ENCODE data around the gene ANXA3.
"Not testable (repeated sequence)": the region's sequence is repeated elsewhere in the genome, so short reads cannot be mapped to it uniquely, and the experiment has no call there.

ANXA3 gene

DNA sequence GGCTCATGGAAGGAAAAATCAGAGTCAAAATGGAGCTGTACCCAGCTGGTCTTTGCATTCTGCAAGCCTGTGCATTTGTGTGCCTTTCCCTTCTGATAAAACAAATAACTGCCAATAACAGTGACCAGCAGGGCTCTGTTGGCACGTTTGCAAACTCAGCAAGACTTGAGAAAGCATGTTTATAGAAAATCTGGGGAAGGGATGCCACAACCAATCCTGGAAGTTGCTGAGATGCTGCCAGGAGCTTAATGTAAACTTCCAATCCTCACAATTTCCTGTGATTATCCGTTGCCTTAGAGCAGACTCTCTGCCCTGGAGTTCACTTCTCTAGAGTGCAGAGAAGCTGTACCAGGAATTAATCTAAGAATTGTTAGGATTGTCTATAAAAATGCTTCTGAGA is 6.9 kb upstream of the ANXA3 start:
- DNase-seq = peak; percentile 32

DNA sequence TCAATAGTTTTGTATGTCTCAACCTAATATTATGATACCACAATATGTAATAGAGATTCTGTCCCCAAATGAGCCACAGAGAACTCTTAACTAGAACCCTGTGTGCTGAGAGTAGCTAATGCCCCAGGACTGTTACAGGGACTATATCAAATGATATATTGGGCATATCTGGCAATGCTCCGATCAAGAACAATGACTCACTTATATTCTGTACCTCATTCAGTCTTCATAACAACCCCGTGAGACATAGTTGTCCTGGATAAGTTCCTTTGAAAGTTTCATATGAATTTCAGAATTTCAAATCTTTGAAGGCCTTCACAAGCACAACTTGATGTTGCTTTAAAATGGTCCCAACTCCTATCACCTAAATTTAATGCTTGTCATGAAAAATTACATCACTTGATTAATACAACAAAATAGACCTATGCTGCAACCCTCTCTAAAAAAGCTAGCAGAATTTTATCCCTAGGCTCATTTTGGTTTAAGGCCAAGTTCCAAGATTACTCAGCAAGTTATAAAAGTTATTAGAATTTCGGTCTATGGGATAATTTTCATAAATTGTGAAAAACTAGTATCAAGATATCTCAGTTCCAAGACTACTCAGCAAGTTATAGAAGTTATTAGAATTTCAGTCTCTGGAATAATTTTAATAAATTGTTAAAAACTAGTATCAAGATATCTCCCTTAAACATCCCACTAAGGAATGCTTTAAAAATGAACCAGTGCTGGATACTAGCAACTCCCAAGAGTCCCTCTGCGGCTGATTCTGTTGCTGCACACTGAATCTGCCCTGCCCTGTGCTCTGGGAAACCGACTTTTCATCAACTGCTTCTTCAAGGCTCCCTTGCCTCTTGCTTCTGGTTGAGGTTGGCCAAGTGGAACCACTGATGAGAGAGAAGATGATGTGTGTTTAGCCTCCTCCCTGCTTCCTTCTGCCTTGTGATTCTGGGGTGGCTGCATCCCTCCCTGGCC is 6.0 kb upstream of the ANXA3 start:
- peak; percentile 28 for DNase-seq

DNA sequence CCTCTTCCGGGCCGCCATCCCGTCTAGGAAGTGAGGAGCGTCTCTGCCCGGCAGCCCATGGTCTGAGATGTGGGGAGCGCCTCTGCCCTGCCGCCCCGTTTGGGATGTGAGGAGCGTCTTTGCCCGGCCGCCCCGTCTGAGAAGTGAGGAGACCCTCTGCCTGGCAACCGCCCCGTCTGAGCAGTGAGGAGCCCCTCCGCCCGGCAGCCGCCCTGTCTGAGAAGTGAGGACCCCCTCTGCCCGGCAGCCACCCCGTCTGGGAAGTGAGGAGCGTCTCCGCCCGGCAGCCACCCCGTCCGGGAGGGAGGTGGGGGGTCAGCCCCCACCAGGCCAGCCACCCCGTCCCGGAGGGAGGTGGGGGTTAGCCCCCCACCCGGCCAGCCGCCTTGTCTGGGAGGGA is 3.7 kb upstream of the ANXA3 start:
- not testable (repeated sequence) for DNase-seq

DNA sequence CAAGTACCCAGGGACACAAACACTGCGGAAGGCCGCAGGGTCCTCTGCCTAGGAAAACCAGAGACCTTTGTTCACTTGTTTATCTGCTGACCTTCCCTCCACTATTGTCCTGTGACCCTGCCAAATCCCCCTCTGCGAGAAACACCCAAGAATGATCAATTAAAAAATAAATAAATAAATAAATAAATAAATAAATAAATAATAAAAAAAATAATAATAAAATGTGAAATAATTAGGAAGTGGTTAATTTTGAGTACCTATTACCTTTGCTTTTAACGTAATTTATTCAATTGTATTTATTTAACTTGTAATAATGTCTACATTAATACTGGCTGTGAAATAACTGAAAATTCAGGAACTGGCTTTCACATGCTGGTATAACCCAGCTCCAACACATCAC is 2.7 kb upstream of the ANXA3 start:
- DNase-seq = not testable (repeated sequence)

DNA sequence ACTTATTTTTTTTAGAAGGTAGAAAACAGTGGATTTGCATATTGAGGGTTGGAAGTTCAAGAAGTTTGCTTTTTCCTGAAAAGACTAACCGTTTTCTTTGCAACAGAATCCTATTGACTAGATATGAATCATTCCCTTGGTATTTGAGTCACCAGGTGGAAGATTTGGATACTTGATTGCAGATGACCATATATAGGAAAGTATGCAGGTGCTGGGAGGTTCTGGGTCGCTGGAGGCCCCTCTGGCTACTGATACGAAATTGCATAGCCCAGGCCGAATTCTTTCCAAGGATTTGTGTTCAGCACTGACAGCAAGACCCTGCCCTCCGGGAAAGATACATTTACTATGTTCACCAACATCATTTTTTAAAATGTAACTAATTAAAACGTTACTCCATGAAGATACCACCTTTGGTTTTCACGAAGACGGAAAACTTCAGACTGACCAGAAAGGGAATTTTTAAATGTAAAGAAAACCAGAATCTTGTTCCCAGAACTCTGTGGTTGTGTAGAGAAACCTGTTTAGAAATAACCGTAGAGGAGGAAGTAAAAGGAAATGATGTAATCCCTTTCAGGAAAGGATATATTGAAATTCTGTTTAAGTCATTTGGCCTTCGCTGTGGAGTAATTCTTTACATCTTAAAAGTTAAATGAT is 946 bp downstream of the ANXA3 start:
- DNase-seq = peak; percentile 24

DNA sequence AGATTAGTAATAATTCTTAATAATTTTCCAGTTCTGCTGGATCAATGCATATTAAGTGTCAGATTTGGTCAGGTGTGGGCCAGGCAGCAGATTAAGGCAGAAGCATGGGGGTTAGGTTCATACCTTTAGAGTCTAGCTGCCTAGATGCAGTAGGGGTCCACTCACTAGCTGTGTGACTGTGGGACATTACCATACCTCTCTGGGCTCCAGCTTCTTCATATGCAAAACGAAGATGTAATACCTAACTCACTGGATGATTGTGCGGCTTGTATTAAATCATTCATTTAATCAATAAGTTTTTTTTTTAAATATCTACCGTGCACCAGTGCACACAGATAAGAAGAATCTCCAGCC is 1.4 kb downstream of the ANXA3 start:
- no peak for DNase-seq

DNA sequence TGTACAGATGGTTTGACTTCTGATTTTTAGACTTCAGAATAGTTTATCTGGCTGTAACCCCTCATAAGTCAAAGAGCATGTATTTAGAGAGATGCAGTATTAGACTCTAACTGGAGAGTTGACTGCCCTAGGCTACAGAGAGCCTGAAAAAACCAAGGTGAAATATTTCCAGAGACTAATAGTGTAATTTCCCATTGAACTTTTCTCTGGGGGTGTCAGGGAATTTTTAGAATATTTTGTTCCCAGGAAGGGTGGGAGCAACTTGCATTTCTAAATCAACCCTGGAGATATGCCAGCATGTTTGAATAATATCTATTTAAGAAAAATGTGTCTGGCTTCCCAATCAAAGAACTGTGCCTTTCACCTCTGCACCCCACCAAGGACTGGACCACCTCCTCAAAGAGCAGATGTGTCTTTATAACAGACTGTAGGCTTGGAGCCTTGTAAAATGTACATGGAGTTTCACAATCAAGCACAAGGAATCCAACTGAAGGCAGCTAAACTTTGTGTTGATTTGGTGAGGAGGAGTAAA is 2.0 kb downstream of the ANXA3 start:
- DNase-seq = no peak

DNA sequence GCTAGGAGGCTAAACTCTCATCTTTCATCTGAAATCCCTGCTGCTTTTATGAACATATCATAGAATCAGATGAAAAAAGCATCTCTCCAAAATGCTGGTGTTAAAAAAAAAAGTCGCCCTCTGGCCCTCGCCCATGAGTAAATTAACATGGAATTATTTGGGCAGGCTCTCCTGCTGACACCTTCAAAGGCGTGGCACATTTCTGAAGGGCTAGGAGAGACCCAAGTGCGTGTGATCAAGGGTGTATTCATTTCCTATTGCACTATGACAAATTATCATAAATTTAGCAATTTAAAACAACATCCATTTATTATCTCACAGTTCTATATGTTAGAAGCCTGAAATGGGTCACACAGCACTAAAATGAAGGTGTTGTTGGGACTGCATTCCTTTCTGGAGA is 5.1 kb downstream of the ANXA3 start:
- no peak for DNase-seq

DNA sequence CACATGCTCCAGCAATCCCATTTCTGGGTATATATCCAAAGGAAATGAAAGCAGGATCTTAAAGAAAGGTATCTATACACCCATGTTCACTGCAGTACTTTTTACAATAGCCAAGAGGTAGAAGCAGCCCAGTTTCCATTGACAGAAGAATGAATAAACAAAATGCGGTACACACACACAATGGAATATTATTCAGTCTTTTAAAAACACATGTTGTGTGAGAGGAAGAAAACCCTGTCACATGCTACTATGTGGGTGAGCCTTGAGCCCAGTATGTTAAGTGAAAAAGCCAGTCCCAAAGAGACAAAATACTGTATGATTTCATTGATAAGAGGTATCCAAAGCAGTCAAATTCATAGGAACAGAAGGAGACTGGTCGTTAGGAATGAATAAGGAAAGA is 6.3 kb downstream of the ANXA3 start:
- no peak for DNase-seq

DNA sequence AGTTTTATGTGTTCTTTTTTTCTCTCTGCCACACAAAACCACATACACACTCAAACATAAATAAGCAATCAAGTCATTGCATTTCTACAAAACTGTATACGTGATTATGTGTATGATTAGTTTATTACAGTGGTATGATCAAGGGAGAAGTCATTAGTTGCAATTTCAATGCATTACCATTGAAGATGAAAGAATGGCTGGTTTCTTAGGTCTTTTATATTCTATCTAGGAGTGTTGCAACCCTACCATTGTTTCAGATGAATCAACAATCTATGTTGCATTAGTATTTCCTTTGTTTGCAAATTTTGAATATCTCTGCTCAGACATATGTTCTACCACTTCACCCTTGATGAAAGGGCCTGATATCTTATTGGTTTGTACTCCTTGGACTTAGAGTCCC is 6.8 kb downstream of the ANXA3 start:
- DNase-seq = no peak

DNA sequence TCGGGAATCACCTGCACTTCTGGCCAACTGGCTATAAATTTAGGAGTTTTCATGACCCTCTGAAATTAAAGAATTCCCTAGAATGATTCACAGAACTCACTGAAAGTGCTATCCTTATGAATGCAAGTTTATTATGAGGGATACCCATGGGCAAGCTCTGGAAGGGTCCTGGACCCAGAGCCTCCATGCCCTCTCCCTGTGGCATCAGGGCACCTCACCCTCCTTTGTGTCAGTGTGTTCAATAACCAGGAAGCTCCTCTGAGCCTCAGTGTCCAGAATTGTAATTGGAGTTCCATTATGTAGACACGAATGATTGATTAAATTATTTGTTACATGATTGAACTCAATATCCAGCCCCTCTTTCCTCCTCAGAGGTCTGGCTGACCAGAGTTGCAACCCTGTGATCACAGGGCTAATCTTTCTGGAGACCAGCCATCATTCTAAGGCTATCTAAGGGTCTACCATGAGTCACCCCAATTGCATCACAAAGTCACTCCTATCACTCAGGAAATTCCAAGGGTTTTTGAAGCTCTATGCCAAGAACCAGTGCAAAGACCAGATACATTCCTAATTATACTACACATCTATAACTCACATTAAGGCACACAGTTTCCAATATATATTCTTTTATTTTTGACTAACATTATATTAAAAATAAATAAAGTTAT is 8.9 kb downstream of the ANXA3 start:
- DNase-seq = peak; percentile 89

DNA sequence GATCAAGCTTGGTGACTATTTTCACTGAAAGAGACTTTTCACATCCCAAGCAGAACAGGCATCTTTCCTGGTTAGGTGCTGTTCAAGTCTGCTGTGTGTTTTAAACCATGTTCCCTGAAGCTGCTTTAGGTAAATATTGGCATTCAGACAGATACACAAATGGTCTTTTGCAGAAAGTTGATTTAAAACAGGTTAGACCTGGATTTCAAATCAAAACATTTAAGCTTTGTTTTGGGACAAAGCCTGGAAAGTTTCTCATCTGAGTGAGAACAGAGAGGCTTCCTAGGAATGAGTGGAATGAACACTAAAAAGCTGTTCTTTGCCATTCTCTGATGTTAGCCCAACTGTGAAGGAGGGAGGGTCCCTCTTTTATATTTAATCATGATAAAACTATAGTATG is 10.1 kb downstream of the ANXA3 start:
- peak; percentile 45 for DNase-seq

DNA sequence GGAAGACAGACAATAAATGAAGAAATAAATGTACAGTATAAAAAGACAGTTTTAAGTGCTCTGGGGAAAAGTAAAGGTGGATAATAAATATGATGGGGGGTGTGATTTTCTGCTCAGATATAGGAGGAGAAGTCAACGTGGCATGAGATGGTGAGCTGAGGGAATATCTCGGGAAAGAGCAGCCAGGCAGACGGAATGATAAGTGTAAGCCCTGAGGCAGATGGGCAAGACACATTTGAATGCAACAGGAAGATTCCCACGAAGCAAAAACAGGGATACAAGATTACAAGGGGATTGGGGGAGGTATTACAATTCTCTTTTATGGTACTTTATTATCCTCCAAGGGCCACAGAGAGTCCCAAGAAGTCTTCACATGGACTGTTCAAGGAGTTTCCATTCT is 11.1 kb downstream of the ANXA3 start:
- DNase-seq = no peak

DNA sequence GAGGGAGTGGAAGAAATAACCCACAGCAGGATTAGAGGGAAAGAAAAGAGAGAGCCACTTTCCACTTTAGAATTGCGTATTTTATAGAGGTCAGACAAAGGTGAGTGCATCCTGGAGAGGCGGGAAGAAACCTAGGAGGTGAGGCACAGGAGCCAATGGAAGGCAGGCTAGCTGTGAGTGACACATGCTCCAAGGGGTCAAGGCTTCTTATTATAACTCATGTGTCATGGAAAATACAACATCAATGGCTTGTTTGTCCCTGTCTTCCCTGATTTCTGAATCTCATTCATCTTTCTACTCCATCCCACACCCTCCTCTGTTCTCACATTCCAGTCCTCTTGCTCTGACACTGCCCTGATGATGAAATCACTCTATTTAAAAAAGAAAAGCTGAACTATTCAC is 14.4 kb downstream of the ANXA3 start:
- DNase-seq = peak; percentile 64

DNA sequence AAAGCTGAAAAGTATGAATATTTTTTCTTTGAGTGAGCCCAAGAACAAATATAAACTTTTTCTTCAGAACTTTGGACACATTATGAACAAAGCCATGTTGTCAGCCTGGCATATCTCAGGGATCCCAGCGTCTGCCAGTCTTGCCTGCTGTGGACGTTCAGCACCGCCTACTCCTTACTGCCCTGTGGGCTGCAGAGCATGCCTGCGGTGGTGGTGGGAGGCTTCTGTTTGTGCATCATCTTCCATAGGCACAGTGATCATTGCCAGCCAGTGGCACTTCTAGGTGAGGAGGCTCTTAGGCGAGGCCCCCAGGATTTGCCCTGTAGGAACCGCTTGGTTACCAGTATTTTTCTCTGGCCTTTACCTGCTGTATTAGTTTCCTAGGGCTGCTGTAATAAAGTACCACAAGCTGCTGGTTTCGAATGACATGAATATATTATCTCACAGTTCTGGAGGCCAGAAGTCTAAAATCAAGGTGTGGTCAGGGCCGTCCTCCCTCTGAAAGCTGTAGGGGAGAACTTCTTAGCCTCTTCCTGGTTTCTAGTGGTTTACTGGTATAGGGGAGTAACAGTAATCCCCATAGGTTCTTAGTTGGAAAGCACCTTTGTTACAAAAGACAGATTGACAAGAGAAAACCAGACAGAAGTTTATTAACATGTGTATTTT is 15.4 kb downstream of the ANXA3 start:
- DNase-seq = no peak

DNA sequence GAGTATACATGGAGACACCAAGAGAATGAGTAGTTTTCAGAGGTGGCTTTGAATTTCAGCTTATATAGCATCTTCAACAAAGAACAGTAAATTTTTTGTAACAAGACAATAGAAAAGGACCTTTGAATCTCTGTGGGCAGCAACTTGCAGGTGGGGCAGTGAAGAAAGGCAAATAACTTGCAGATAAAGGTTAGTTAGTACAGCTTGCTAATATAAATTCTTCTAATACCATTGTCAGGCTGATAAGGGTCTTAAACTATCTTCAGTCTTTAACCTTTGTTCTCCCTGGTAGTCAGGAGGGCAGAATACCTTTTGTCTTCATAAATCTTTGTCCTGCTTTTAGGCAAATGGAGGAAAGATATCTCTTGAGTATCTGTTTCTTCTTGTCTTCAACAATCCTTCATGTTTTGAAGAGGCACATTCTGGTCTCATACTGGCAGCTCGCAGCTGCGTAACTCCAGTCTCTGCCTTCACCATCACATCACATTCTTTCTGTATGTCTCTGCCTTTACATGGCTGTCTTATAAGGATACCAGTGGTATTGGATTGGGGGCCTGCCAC is 16.0 kb downstream of the ANXA3 start:
- no peak for DNase-seq

DNA sequence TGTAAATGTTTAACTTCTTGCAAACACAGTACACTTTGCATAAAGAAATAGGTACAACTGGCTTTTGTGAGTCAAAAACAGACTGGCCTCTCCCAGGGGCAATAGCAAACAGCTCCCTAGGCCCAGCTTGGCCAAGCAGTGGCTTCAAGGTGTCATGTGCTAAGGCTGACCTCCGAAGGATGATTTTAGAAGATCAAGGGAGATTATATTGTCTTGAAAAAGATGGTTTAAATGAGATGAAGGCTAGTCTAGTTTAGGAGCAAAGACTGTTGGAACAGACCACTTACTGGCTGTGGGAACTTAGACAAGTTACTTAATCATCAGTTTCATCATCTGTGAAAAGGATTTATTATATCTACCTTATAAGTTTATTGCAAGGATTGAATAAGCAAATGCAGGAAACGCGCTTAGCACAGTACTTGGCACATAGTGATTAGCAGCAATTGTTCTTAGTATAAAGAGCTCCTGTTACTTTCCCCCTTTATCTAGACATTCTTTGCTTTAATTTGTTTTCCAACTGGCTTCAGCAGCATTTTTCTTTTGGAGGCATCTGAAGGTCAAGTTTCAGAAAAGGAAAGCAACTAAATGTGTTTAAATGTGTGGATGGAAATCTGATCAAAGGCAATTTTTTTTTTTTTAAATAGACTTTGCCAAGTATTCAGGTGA is 17.2 kb downstream of the ANXA3 start:
- DNase-seq = no peak

DNA sequence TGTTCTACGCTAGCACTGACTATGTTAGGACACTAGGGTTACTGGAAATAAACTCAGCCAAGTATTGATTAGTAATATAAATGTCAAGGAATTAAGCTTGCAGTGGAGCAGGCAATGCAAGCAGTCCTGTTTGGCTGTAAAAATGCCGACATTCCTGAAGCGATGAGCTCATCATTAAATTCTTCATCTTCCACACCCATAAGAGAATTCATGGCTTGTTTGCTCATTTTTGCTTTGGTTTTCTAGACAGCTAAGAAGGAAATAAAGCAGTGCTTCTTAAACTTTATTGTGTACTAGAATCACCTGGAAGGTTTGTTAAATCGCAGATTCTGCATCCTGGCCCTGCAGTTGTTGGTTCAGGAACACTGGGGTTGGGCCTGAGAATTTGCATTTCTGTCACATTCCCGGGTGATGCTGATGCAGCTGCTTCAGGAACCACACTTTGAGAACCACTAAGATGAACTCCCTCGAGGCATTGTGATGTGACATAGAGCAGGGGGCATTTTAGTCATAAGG is 17.8 kb downstream of the ANXA3 start:
- peak; percentile 86 for DNase-seq

DNA sequence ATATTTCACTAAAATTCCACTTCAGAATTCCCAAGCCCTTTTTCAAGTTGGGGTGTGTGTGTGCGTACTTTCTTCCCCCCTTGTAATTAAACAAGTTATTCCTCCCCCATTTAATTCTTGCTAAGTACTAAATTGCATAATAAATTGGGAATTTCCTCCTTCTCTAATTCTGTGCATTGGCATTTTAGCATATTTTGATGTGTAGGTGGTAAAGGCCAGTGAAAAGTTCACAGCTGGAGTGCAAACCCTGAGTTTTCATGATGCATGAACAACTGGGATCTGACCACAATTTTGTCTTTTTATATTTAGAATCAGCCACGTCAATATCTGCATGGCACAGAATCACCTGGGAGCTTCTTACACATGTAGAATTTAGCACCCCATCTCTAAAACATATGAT is 18.5 kb downstream of the ANXA3 start:
- no peak for DNase-seq

DNA sequence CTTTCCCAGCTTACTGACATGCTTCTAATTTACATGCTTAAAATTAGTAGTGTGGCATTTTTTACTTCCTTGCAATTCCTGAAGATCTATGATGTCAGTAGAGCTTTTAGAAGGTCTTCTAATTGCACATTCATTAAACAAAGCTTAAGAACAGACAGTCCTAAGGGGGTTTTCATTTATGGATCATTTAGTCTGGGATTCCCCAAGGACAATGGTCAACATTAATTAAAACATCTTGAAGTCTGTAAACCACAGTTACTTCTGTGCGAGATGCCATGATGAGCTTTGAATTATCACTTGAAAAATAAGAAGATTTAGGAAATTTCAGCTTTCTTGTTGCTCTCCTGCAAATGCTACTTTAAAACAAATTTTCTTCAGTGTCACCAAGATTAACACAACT is 20.2 kb downstream of the ANXA3 start:
- no peak for DNase-seq

DNA sequence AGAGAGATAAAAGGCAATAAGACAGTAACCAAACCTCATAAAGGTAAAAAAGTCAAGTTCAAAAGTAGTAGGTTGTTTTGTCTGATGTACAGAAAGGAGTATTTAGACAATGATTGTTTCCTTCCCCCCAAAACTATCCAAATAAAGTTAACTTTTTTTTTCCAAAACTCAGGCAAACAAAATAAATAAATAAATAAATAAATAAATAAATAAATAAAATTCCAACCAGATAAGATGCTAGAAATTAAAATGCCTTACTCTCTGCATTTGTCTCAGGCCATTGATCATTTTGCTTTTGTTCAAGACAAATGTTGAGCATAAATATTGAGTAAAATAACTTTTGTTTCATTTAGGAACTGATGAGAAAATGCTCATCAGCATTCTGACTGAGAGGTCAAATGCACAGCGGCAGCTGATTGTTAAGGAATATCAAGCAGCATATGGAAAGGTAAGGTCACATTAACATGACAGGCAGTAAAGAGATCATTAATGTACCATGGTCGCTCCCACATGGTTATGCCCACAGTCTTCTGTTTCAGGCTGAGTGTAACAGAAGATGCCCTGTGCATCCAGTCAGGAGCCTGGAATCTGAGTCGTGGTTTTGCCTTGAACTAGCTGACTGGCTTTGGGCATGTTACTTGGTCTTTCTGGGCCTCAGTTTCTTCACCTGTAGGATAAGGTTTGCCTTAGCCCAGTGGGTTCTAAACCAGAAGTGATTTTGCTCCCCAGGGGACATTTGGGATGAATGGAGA is 27.3 kb downstream of the ANXA3 start:
- DNase-seq = no peak

All from fibroblast of skin of right quadriceps (primary cell).